Measurements from ENCODE around the gene PLEK. TPM values are rescaled to one million over a fixed set of nuclear protein-coding genes. Genes with fewer than 3 reads are reported as not detected.

Gene PLEK
- polyA plus RNA-seq, 2 of the 4 experiments (the other 2 are of a cell fraction), result 0.04 TPM; not detected in 1

- TF ChIP-seq ELK1 (IDR thresholded peaks at IDR 0.05; ENCODE audit: low read depth, low read length) (no peak), JUNB (IDR thresholded peaks at IDR 0.05) (no peak), SREBF2 (IDR thresholded peaks at IDR 0.05) (no peak), FOSB (CRISPR knock-in tag; IDR thresholded peaks at IDR 0.05) (no peak), EHF (CRISPR knock-in tag; IDR thresholded peaks at IDR 0.05) (no peak), CBX8 (IDR thresholded peaks at IDR 0.05) (no peak), ZC3H11A (IDR thresholded peaks at IDR 0.05) (no peak), POLR2A (IDR thresholded peaks at IDR 0.05; ENCODE audit: low read length) (no peak), ZFP36 (IDR thresholded peaks at IDR 0.05; ENCODE audit: borderline replicate concordance, partially characterized antibody) (no peak), HES2 (IDR thresholded peaks at IDR 0.05) (peak; percentile 71), E2F6 (IDR thresholded peaks at IDR 0.05; ENCODE audit: borderline replicate concordance, low read depth) (no peak), KDM5A (IDR thresholded peaks at IDR 0.05) (no peak), USF2 (IDR thresholded peaks at IDR 0.05) (peak; percentile 39; the same call in 1 of the 2 replicates), FOXS1 (CRISPR knock-in tag; IDR thresholded peaks at IDR 0.05) (peak; percentile 65; the same call in 1 of the 2 replicates), NFE2L2 (conservative IDR thresholded peaks at IDR 0.05; ENCODE audit: low read length) (no peak)
- TF ChIP-seq, protein P1, sequence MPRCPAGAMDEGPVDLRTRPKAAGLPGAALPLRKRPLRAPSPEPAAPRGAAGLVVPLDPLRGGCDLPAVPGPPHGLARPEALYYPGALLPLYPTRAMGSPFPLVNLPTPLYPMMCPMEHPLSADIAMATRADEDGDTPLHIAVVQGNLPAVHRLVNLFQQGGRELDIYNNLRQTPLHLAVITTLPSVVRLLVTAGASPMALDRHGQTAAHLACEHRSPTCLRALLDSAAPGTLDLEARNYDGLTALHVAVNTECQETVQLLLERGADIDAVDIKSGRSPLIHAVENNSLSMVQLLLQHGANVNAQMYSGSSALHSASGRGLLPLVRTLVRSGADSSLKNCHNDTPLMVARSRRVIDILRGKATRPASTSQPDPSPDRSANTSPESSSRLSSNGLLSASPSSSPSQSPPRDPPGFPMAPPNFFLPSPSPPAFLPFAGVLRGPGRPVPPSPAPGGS (IDR thresholded peaks at IDR 0.05), result 0 out of 3 replicates have a peak, but pooled peaks have one; percentile 20
Measured at GRCh38 chr2:68426848-68427579, 61.9 kb downstream of the PLEK start (continued).

GRCh38 chr2:68428126-68428525 lies 63.0 kb downstream of the PLEK start:
- ChIA-PET CTCF (interaction anchor here (1.1 to 8.1 kb wide), 5 partner anchors 14 to 67 kb away, joined by 3 to 83 read pairs (median 4); partner anchors contain the start of gene PLEK), POLR2A (no interaction called here)
- no peak overlapping the region; the same call in 2 of the 3 replicates for H3K4me2 ChIP-seq
- ATAC-seq, result no peak
- WGBS (ENCODE audit: missing lambda C conversion rate), result 60% methylated on average over 4 of the region's 4 CpGs
- no peaks in the 10 kb centered on the region for H3K9me3 ChIP-seq
- peak overlapping the region in 1 of 2 experiments; percentile 8; a peak in 2 of 6 replicates for H3K27ac ChIP-seq
- TF ChIP-seq EHMT2 (IDR thresholded peaks at IDR 0.05; ENCODE audit: low read depth) (no peak), RNF2 (IDR thresholded peaks at IDR 0.05; ENCODE audit: borderline replicate concordance, low read depth) (no peak), HEYL (CRISPR knock-in tag; IDR thresholded peaks at IDR 0.05) (no peak), JUN (IDR thresholded peaks at IDR 0.05) (no peak), POLR2A (IDR thresholded peaks at IDR 0.05; ENCODE audit: low read length) (no peak), FOSB (CRISPR knock-in tag; IDR thresholded peaks at IDR 0.05) (no peak), ZSCAN20 (CRISPR knock-in tag; IDR thresholded peaks at IDR 0.05) (no peak), ZNF302 (CRISPR knock-in tag; IDR thresholded peaks at IDR 0.05) (no peak), MAFK (IDR thresholded peaks at IDR 0.05; ENCODE audit: partially characterized antibody) (no peak), RCOR1 (IDR thresholded peaks at IDR 0.05; ENCODE audit: low read depth, low read length) (no peak), EP300 (IDR thresholded peaks at IDR 0.05) (no peak), RFX5 (IDR thresholded peaks at IDR 0.05) (no peak), NR3C1 (IDR thresholded peaks at IDR 0.05) (no peak)
- no peak for DNase-seq (ENCODE audit: low read depth in 1 of 2, low spot score in 1 of 2)
- no peak overlapping the region for H3K4me3 ChIP-seq
- FAIRE-seq, result no peak
- H3K4me1 ChIP-seq, result peaks cover 16% of the 10 kb centered on the region; the same call in 2 of the 3 replicates

Data from A549 (cell line).